Measurements from ENCODE around the gene SLX4IP. TPM values are rescaled to one million over a fixed set of nuclear protein-coding genes. Genes with fewer than 3 reads are reported as not detected.

Gene SLX4IP
- polyA plus RNA-seq, 1 experiment: 2.8 TPM

DNA sequence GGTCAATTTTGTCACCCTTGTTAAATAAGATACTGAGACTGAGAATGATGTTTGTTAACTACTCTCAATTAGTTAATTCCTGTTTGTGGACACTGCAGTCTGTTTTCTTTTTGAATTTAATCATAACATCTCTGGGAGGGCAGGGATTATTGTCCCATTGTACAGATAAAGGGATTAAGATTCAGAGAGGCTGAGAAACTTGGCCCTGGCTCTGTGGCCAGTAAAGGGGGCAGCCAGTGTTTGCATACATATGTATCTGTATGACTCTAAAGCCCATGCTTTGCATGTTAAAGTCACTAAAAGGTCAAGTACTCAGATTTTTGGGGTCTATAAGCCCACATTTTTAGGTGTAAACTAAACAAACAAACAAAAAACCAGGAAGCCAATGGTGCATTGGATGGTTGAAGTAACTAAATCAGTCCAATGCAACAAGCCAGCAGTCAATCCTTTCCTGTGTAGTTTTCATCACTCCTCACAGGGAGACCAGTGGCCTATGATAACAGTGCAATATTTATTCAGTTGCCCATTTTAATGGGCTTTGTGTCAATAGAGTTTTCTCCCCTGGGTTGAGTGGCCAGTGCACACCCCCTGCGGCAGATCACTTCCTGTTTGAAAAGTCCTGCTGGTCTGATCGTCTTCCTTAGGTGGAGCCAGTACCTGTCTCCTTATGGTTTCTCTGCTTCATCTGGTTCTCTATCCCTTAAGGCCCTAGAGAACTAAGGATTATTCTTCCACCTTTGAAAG, 106.7 kb downstream of the SLX4IP start:
- Histone ChIP-seq H3K4me3 (ENCODE audit: low read depth, low read length) (no peak overlapping the region), H3K9me3 (ENCODE audit: control insufficient read depth, insufficient read depth, low read length) (no peaks in the 10 kb centered on the region), H3K27ac (ENCODE audit: low read depth, low read length) (no peak overlapping the region), H3K27me3 (ENCODE audit: control insufficient read depth, insufficient read depth, low read length) (no peaks in the 10 kb centered on the region)
- CTCF ChIA-PET: interaction anchor here (1.1 kb wide), 1 partner anchor 11 kb away, joined by 8 read pairs; no protein-coding TSS in a partner anchor
- TF ChIP-seq CTCF (IDR thresholded peaks at IDR 0.05; ENCODE audit: low read depth, low read length): no peak
- DNase-seq (ENCODE audit: low read depth, low spot score): no peak
- POLR2A ChIA-PET: no interaction called here

DNA sequence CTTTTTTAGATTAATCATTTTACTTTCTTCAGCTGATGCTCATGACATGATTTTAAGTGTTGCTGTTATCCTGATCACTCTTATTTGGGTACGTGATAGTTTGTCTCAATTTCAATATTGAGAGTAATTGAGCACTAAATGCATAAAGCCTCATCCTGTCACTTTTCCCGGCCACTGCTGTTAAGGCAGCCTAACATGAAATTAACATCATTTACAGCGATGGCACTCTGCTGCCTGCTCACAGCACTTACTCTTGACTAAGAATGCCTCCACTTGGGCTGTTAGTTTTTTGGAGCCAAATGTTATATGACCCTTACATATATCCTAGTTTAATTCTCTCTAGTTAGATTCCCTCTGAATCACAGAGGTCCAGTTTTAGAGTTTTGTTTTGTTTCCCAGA, 107.3 kb downstream of the SLX4IP start:
- H3K4me3 ChIP-seq (ENCODE audit: low read depth, low read length): no peak overlapping the region
- no peaks in the 10 kb centered on the region for H3K9me3 ChIP-seq (ENCODE audit: control insufficient read depth, insufficient read depth, low read length)
- H3K27me3 ChIP-seq (ENCODE audit: control insufficient read depth, insufficient read depth, low read length): no peaks in the 10 kb centered on the region
- no peak overlapping the region for H3K27ac ChIP-seq (ENCODE audit: low read depth, low read length)
- CTCF ChIA-PET: interaction anchor here (0.6 kb wide), 1 partner anchor 1005 kb away, joined by 3 read pairs; no protein-coding TSS in a partner anchor
- no peak for DNase-seq (ENCODE audit: low read depth, low spot score)
- no peak for TF ChIP-seq CTCF (IDR thresholded peaks at IDR 0.05; ENCODE audit: low read depth, low read length)
- POLR2A ChIA-PET: no interaction called here

GRCh38 chr20:10543480-10543879, 108.4 kb downstream of the SLX4IP start:
- H3K27ac ChIP-seq (ENCODE audit: low read depth, low read length): no peak overlapping the region
- no peaks in the 10 kb centered on the region for H3K9me3 ChIP-seq (ENCODE audit: control insufficient read depth, insufficient read depth, low read length)
- ChIA-PET POLR2A (no interaction called here), CTCF (interaction anchor here (1.4 kb wide), 1 partner anchor 9 kb away, joined by 6 read pairs; no protein-coding TSS in a partner anchor)
- H3K27me3 ChIP-seq (ENCODE audit: control insufficient read depth, insufficient read depth, low read length): no peaks in the 10 kb centered on the region
- TF ChIP-seq CTCF (IDR thresholded peaks at IDR 0.05; ENCODE audit: low read depth, low read length): no peak
- DNase-seq (ENCODE audit: low read depth, low spot score): no peak
- no peak overlapping the region for H3K4me3 ChIP-seq (ENCODE audit: low read depth, low read length)

DNA sequence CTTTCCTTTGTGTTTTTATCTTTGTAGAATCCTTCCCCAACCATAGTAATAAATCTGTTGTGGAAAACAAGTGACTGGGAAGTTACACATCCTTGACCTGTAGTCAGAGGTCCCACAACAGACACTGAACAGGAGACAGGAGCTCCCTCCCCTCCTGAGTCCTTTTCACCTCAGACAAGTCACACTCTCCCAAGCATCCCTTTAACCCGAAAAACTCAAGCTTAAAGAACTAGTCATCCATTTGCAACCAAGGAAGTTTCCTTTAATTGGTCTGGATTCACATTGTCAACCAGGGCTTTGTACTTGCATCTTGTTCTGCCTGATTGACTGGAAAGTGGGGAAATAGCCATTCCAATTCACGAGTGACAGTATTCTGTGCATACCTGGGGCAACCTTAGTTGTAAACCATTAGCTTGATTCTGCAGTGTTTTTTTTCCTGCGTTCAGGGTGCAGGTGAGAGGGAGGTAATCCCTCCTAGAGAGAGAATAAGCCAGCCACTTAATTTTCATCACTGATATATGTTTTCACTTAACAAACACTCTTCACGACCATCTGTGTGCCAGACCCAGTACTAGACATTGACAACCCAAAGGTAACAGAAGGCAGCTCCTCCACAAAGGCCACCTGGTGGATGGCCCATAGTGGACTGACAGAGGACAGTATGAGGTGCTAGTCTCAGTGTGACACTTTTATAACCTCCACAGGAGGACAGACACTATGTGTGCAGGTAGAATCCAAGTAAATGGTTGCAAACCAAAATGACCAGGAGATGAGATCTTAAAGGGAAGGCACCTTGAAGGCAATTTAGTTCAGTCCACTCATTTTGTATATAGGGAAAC, 112.4 kb downstream of the SLX4IP start:
- ChIA-PET CTCF (no interaction called here), POLR2A (no interaction called here)
- DNase-seq (ENCODE audit: low read depth, low spot score): no peak
- Histone ChIP-seq H3K4me3 (ENCODE audit: low read depth, low read length) (no peak overlapping the region), H3K27me3 (ENCODE audit: control insufficient read depth, insufficient read depth, low read length) (no peaks in the 10 kb centered on the region), H3K27ac (ENCODE audit: low read depth, low read length) (no peak overlapping the region), H3K9me3 (ENCODE audit: control insufficient read depth, insufficient read depth, low read length) (no peaks in the 10 kb centered on the region)
- TF ChIP-seq CTCF (IDR thresholded peaks at IDR 0.05; ENCODE audit: low read depth, low read length): no peak

- Histone ChIP-seq H3K9me3 (ENCODE audit: control insufficient read depth, insufficient read depth, low read length) (no peaks in the 10 kb centered on the region), H3K27ac (ENCODE audit: low read depth, low read length) (no peak overlapping the region), H3K27me3 (ENCODE audit: control insufficient read depth, insufficient read depth, low read length) (no peaks in the 10 kb centered on the region), H3K4me3 (ENCODE audit: low read depth, low read length) (no peak overlapping the region)
- CTCF ChIA-PET: interaction anchor here (1.4 kb wide), 1 partner anchor 121 kb away, joined by 4 read pairs; no protein-coding TSS in a partner anchor
- POLR2A ChIA-PET: no interaction called here
- DNase-seq (ENCODE audit: low read depth, low spot score): no peak
- TF ChIP-seq CTCF (IDR thresholded peaks at IDR 0.05; ENCODE audit: low read depth, low read length): no peak
Measured at GRCh38 chr20:10549511-10549910, 114.4 kb downstream of the SLX4IP start.
